ENCODE data around the gene AFTPH.

- TF ChIP-seq CTCF (IDR thresholded peaks at IDR 0.05) (no peak), POLR2AphosphoS5 (IDR thresholded peaks at IDR 0.05) (no peak)
Observed at GRCh38 chr2:64567473-64567872, 43.3 kb downstream of the AFTPH start.
